ENCODE data around the gene CFAP20DC.
"Not testable (repeated sequence)": the region's sequence is repeated elsewhere in the genome, so short reads cannot be mapped to it uniquely, and the experiment has no call there.

Gene CFAP20DC

GRCh38 chr3:59049671-59050331, at the start of gene CFAP20DC:
Gene CFAP20DC (minus strand): TSS chr3:59050025. CDS start chr3:59049631, 394 bp downstream.
- peak; percentile 85 for DNase-seq

GRCh38 chr3:59098516-59098915, 48.7 kb upstream of the CFAP20DC start:
- DNase-seq, result not testable (repeated sequence)

GRCh38 chr3:59094446-59094845, 44.6 kb upstream of the CFAP20DC start:
- no peak for DNase-seq

GRCh38 chr3:59093521-59093920, 43.7 kb upstream of the CFAP20DC start:
- no peak for DNase-seq

- no peak for DNase-seq
Measured at GRCh38 chr3:59088761-59089160, 38.9 kb upstream of the CFAP20DC start.

GRCh38 chr3:59085976-59086375, 36.2 kb upstream of the CFAP20DC start:
- DNase-seq, result no peak

- no peak for DNase-seq
Measured at GRCh38 chr3:59084583-59084982, 34.8 kb upstream of the CFAP20DC start.

GRCh38 chr3:59082106-59082505, 32.3 kb upstream of the CFAP20DC start:
- no peak for DNase-seq

- DNase-seq, result no peak
Measured at GRCh38 chr3:59081071-59081470, 31.2 kb upstream of the CFAP20DC start.

GRCh38 chr3:59079962-59080361, 30.1 kb upstream of the CFAP20DC start:
- no peak for DNase-seq

GRCh38 chr3:59074764-59075163, 24.9 kb upstream of the CFAP20DC start:
- DNase-seq, result no peak

GRCh38 chr3:59072681-59073080, 22.9 kb upstream of the CFAP20DC start:
- DNase-seq, result no peak

- no peak for DNase-seq
Measured at GRCh38 chr3:59069838-59070237, 20.0 kb upstream of the CFAP20DC start.

- no peak for DNase-seq
Measured at GRCh38 chr3:59065240-59065639, 15.4 kb upstream of the CFAP20DC start.

GRCh38 chr3:59064728-59065127, 14.9 kb upstream of the CFAP20DC start:
- DNase-seq, result no peak

- no peak for DNase-seq
Measured at GRCh38 chr3:59064276-59064675, 14.5 kb upstream of the CFAP20DC start.

GRCh38 chr3:59056706-59057105, 6.9 kb upstream of the CFAP20DC start:
- no peak for DNase-seq

- DNase-seq, result no peak
Measured at GRCh38 chr3:59052803-59053411, 3.1 kb upstream of the CFAP20DC start.

- DNase-seq, result not testable (repeated sequence)
Measured at GRCh38 chr3:59050811-59051414, 1.1 kb upstream of the CFAP20DC start.

- DNase-seq, result peak; percentile 42
Measured at GRCh38 chr3:59046839-59047238, 3.0 kb downstream of the CFAP20DC start.

- DNase-seq, result peak; percentile 64
Measured at GRCh38 chr3:59043391-59043790, 6.4 kb downstream of the CFAP20DC start.

GRCh38 chr3:59040902-59041301, 8.9 kb downstream of the CFAP20DC start:
- no peak for DNase-seq

GRCh38 chr3:59027607-59028006, 22.2 kb downstream of the CFAP20DC start:
- no peak for DNase-seq

- no peak for DNase-seq
Measured at GRCh38 chr3:59023612-59024011, 26.2 kb downstream of the CFAP20DC start.
